Thoracic aorta (tissue), 2 donors: ENCODE measurements around the gene CEMIP2. TPM values are rescaled to one million over a fixed set of nuclear protein-coding genes. Genes with fewer than 3 reads are reported as not detected.

Experiments used
- ATAC-seq: fragments of 150-250 bp; one replicate; pipeline ENCODE4 v1.8.0; 2017; ENCODE audit warnings: low read depth; ENCODE audit not compliant: insufficient number of reproducible peaks, low FRiP score
- DNase-seq: peaks from one replicate; pipeline ENCODE4 v3.0.0-alpha.2; 2020; ENCODE audit warnings: low spot score
- H3K27ac ChIP-seq, 2 donors: fragments of 200-600 bp; sonication (generic); 1 replicate in 1 of 2; 2 replicates in 1 of 2; pipeline ENCODE4 v1.5.1; 2016; ENCODE audit warnings: mild to moderate bottlenecking in 2 of 2, moderate library complexity in 2 of 2
- H3K27me3 ChIP-seq: fragments of 200-600 bp; sonication (generic); replicated peaks from 2 replicates; pipeline ENCODE4 v1.6.0; 2016; ENCODE audit warnings: mild to moderate bottlenecking; ENCODE audit not compliant: insufficient read depth
- H3K36me3 ChIP-seq: fragments of 200-600 bp; sonication (generic); one replicate; pipeline ENCODE4 v1.5.1; 2016
- H3K4me1 ChIP-seq, 2 donors: fragments of 200-600 bp; sonication (generic); 1 replicate in 1 of 2; 2 replicates in 1 of 2; pipeline versions ENCODE4 v1.5.1 to v1.6.0; 2016; ENCODE audit warnings: low read depth in 2 of 2, mild to moderate bottlenecking in 1 of 2; ENCODE audit not compliant: control insufficient read depth in 1 of 2
- H3K4me3 ChIP-seq: fragments of 200-600 bp; sonication (generic); 2 replicates; pipeline ENCODE4 v1.5.1; 2016; ENCODE audit warnings: mild to moderate bottlenecking
- H3K9me3 ChIP-seq: fragments of 200-600 bp; sonication (generic); 2 replicates; pipeline ENCODE4 v1.5.1; 2016
- total RNA-seq, 2 donors: library from RNA; depleted of rRNA; stranded (reverse); fragments of >200 nt; gene quantifications; one replicate each; pipeline versions ENCODE4 v1.1.0 to v1.2.3, GENCODE V29; 2016
- TF ChIP-seq, protein P1 (sequence below): fragments of 200-600 bp; sonication (generic); IDR thresholded peaks from one replicate; pipeline ENCODE4 v1.5.1; 2019; ENCODE audit warnings: antibody characterized with exemption

CEMIP2 gene
- total RNA-seq, 2 donors from 2014 or later: 69.7 to 218 TPM

DNA sequence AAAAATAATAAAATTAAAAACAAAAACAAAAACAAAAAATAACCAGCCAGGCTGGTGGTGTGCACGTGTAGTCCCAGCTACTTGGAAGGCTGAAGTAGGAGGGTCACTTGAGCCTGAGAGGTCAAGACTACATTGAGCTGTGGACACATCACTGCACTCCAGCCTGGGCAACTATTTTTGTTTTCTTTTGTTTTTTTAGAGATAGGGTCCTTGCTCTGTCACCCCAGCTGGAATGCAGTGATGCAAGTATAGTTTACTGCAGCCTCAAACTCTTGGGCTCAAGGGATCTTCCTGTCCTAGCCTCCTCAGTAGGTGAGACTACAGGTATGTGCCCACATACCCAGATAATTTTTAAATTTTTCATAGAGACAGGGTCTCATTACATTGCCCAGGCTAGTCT is 80.6 kb downstream of the CEMIP2 start:
- H3K27ac ChIP-seq: no peak overlapping the region
- TF ChIP-seq, protein P1, sequence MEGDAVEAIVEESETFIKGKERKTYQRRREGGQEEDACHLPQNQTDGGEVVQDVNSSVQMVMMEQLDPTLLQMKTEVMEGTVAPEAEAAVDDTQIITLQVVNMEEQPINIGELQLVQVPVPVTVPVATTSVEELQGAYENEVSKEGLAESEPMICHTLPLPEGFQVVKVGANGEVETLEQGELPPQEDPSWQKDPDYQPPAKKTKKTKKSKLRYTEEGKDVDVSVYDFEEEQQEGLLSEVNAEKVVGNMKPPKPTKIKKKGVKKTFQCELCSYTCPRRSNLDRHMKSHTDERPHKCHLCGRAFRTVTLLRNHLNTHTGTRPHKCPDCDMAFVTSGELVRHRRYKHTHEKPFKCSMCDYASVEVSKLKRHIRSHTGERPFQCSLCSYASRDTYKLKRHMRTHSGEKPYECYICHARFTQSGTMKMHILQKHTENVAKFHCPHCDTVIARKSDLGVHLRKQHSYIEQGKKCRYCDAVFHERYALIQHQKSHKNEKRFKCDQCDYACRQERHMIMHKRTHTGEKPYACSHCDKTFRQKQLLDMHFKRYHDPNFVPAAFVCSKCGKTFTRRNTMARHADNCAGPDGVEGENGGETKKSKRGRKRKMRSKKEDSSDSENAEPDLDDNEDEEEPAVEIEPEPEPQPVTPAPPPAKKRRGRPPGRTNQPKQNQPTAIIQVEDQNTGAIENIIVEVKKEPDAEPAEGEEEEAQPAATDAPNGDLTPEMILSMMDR: no peak
- no peaks in the 10 kb centered on the region for H3K27me3 ChIP-seq
- H3K4me3 ChIP-seq: no peak overlapping the region
- ATAC-seq (no peak), DNase-seq (no peak)
- peaks cover 0 to 7% of the 10 kb centered on the region in 2 donors for H3K4me1 ChIP-seq
- peaks cover 18% of the 10 kb centered on the region for H3K36me3 ChIP-seq
- no peaks in the 10 kb centered on the region for H3K9me3 ChIP-seq

DNA sequence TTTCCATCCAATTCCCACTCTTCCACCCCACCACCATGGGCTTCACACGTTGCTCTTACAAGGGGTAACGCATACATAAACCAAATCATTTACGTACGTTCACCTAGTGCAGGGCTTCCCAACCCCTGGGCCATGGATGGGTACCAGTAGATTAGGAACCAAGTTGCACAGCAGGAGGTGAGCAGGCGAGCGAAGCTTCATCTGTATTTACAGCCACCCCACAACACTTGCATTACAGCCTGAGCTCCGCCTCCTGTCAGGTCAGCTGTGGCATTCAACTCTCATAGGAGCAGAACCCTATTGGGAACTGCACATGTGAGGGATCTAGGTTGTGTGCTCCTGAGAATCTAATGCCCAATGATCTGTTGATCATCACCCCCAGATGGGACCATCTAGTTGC is 82.3 kb downstream of the CEMIP2 start:
- peaks cover 18% of the 10 kb centered on the region for H3K36me3 ChIP-seq
- TF ChIP-seq, protein P1: no peak
- H3K9me3 ChIP-seq: no peaks in the 10 kb centered on the region
- no peak overlapping the region for H3K27ac ChIP-seq
- no peak for ATAC-seq
- no peaks in the 10 kb centered on the region for H3K27me3 ChIP-seq
- H3K4me1 ChIP-seq: peaks cover 11 to 21% of the 10 kb centered on the region in 2 donors
- DNase-seq: no peak
- H3K4me3 ChIP-seq: no peak overlapping the region

DNA sequence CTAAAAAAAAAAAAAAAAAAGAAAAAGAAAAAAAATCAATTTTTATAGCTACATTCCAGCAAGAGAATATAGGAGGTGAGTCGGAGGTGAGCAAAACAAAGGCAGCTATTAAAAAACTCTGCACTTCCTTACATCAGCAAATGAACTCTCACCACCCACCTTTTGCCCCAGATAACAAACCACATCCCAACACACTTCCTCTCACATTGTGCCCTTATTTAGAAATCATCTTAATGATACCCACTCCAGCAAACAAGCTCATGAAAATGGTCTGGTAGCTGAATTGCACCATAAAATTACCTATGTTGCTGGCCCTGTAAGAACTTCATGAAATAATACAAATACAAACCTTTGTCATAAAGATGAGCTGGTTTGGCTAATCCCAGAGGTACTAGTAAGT is 82.9 kb downstream of the CEMIP2 start:
- ATAC-seq (no peak), DNase-seq (no peak)
- Histone ChIP-seq H3K4me1 (peaks cover 17 to 27% of the 10 kb centered on the region in 2 donors), H3K9me3 (no peaks in the 10 kb centered on the region), H3K4me3 (no peak overlapping the region), H3K27ac (no peak overlapping the region), H3K27me3 (no peaks in the 10 kb centered on the region), H3K36me3 (peaks cover 18% of the 10 kb centered on the region)
- TF ChIP-seq, protein P1: no peak

DNA sequence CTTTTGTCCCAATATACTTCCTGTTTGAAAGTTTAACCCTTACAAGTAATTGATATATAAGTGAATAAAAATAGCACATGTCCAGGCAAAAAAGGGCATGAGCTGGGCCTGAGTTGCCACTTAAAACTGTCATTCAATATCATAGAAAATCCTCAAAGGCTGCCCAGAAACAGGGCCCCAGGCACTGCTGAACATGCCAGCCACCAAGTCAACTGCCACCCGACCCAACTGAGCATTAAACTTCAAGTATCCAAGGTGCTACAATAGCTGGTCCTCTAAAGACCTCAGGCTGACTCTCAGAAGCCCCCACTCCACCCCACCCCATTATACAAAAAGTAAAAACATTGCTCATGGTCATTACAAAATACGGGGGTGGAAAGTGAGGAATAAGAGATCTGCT is 83.7 kb downstream of the CEMIP2 start:
- TF ChIP-seq, protein P1: no peak
- Histone ChIP-seq H3K4me1 (peaks cover 24 to 35% of the 10 kb centered on the region in 2 donors), H3K9me3 (no peaks in the 10 kb centered on the region), H3K36me3 (peaks cover 10% of the 10 kb centered on the region), H3K27me3 (no peaks in the 10 kb centered on the region), H3K27ac (no peak overlapping the region), H3K4me3 (no peak overlapping the region)
- ATAC-seq: no peak
- DNase-seq: no peak

DNA sequence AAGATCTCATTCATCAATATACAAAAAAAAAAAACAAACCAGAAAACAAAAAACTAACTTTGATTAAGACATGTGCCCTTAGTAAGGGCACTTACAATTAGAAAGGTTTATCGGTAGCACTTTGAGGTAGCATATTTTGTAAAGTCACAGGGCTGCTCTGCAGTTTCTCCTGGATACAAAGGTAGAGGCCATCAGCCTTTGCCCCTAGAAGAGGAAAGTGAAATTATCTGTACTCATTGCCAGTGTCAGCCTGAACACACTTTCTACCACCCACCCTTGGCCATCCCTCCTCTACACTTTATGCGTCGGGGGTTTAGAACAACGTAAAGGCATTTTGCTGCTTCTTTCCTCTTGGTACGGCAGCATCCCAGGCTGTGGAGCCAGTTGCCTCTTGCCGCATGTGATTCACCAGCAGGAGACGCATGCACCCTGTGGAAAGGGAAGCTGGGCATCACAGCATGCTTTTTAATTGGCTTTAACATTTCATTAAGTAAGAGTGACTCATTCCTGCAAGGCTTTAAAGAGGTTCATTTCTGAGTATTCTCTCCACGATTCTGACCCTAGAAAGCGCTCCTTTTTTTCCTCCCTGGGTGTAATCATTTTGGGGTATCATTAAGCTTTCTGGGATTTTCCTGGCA is 84.6 kb downstream of the CEMIP2 start:
- H3K4me1 ChIP-seq: peaks cover 26 to 35% of the 10 kb centered on the region in 2 donors
- peaks cover 2% of the 10 kb centered on the region for H3K36me3 ChIP-seq
- H3K27me3 ChIP-seq: no peaks in the 10 kb centered on the region
- H3K4me3 ChIP-seq: no peak overlapping the region
- ATAC-seq (no peak), DNase-seq (no peak)
- H3K9me3 ChIP-seq: no peaks in the 10 kb centered on the region
- TF ChIP-seq, protein P1: no peak
- no peak overlapping the region for H3K27ac ChIP-seq
